C4-2B (cell line): ENCODE measurements around the gene OTC.

Source experiments
- CTCF ChIP-seq: fragments of 450-650 bp; conservative IDR thresholded peaks from 2 replicates; pipeline ENCODE4 v1.5.1; 2017; ENCODE audit warnings: mild to moderate bottlenecking
- ZFX ChIP-seq: fragments of 450-650 bp; IDR thresholded peaks from 2 replicates; pipeline ENCODE4 v1.6.1; 2017

- TF ChIP-seq CTCF (no peak), ZFX (no peak)
Measured at GRCh38 chrX:38368774-38369173, 16.4 kb downstream of the OTC start.
